Astrocyte (in vitro differentiated cells and primary cell): ENCODE data around the gene ZBTB7C.

ENCODE experiments used
- CTCF ChIP-seq: IDR thresholded peaks from 2 replicates; pipeline ENCODE4 v1.5.1; 2011; ENCODE audit warnings: low read depth, mild to moderate bottlenecking, inconsistent platforms, low read length, moderate library complexity; ENCODE audit not compliant: insufficient read depth
- EZH2 ChIP-seq: IDR thresholded peaks from 2 replicates; pipeline ENCODE4 v1.6.1; 2012; ENCODE audit warnings: mild to moderate bottlenecking, low read length, inconsistent platforms; ENCODE audit not compliant: insufficient read depth

GRCh38 chr18:48024881-48025660 lies 384.1 kb downstream of the ZBTB7C start:
- TF ChIP-seq CTCF (no peak), EZH2 (no peak)
